ENCODE measurements around the gene UGT1A5.

GRCh38 chr2:233803292-233803911, 90.7 kb downstream of the UGT1A5 start:
- TF ChIP-seq CTCF (conservative IDR thresholded peaks at IDR 0.05; ENCODE audit: low read length) (no peak), EZH2phosphoT487 (IDR thresholded peaks at IDR 0.05; ENCODE audit: borderline replicate concordance) (no peak)
